Muscle of back (tissue), 11 donors: ENCODE measurements around the gene TAS1R1. TPM values are rescaled to one million over a fixed set of nuclear protein-coding genes. Genes with fewer than 3 reads are reported as not detected.
A peak's percentile ranks its signal among the peaks of the same experiment; 100 is the strongest.
"Not testable (repeated sequence)": the region's sequence is repeated elsewhere in the genome, so short reads cannot be mapped to it uniquely, and the experiment has no call there.

Experiments
- DNase-seq, 3 donors: peaks; one replicate each; pipeline versions ENCODE4 v3.0.0 to v3.0.0-alpha.2; 2013
- polyA plus RNA-seq, 10 donors: library from polyadenylated mRNA; unstranded; fragments of 120-200 nt; gene quantifications; one replicate each; pipeline ENCODE4 v1.2.1, GENCODE V29; 2013; ENCODE audit not compliant: insufficient read length in 10 of 10

TAS1R1 gene
- polyA plus RNA-seq, 10 donors: 3.2 to 7.0 (median 5.1) TPM

DNA sequence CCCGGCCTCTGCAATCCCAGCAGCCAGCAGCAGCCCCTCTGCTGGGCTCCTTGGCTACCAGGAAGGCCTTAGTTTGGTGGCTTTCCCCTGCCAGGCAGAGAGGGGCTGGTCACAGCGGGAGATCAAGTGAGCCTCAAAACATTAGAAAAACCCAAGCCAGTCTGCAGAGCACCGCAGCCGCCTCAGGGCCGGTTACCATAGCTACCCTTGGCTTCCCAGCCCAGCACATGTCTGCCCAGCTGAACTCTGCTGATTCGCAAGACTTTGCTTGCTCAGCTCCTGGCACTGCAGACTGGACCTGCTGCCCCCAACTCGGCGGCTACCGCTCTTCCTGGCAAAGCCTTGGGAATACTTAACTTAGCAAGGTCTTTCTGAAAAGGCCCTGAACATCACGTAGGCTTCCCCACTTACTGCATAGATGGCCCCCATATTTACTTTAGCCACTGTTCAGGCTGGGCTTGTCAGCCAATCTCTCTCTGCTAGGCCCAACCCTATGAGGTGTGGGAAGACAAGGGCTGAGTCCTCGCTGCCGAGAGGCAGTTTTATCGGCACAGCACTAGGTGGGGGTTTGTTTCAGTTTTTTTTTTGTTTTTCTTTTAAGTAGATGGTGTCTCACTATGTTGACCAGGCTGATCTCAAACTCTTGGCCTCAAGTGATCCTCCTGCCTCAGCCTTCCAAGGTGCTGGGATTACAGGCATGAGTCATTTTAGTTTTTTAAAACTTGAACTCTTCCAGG, 35.0 kb upstream of the TAS1R1 start:
- DNase-seq: peak in 2 of 3 donors; percentile 58 to 79

DNA sequence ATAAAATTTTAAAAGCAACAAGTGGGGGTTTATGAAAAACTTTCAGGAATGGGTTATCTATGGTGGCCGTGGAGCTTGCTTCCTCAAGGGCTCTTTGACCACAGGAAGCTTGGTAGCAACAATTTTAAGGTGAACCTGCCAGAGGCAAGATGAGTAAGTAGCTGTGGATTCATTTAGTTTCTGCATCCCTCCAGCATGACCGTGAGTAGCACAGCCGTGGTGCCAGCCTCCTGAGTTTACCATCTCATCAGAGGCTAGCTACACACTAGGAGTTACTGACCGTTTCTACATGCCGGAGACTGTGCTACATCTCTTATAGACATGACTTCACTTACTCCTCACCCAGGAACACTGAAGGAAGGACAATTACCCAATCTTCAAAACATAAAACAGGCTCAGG, 33.6 kb upstream of the TAS1R1 start:
- DNase-seq: no peak

DNA sequence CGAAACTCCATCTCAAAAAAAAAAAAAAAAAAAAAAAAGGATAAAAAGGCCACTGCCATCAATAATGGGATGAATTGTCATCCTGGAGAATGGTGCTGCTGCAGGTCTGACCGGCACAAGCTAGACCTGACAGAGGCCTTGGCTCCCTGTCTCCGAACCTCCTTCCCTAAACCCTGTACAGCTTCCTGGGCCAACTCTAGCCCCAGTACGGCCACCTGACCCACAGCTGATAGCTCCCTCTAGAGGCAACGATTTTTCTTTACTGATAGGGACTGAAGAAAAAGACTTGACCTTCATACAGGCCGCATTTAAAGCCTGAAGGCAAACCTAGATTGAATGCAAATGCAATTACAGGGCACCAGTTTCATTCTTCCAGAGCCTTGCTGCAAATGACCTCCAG, 31.5 kb upstream of the TAS1R1 start:
- DNase-seq: no peak

DNA sequence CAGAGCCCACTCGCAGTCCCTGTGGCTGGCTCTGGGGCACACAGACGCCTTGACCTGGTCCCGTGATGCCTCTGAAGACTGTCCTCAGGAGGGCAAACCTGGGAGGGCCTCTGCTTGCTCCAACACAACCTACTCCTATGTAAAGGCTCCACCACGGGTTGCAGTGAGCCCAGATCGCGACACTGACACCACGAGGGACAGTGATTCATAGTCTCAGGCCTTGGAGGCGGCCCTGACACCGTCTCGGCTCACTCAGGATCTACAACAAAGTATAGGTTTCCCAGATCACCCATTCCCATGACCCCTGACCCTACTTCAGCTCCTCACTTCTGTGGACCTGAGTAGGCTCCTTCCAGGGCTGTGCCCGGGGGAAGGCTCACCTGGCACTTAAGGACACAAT, 28.8 kb upstream of the TAS1R1 start:
- no peak for DNase-seq

DNA sequence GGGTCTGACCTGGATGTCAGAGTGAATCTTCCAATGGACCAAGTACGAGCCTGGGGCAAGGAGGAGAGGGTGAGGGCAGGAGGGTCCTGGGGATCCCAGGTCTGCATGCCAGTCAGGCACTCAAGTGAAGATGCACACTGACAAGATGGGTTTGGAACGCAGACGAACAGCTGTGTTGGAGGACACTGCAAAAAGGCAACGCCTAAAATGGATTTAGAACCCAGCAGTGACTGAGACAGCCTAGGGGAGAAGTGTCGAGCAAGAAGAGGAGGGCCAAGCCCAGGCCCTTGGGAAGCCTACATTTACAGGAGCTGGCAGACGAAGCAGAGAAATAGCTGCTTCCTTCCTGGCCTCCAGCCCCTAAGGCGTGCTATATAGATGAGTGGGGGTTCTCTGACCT, 26.6 kb upstream of the TAS1R1 start:
- DNase-seq: no peak

DNA sequence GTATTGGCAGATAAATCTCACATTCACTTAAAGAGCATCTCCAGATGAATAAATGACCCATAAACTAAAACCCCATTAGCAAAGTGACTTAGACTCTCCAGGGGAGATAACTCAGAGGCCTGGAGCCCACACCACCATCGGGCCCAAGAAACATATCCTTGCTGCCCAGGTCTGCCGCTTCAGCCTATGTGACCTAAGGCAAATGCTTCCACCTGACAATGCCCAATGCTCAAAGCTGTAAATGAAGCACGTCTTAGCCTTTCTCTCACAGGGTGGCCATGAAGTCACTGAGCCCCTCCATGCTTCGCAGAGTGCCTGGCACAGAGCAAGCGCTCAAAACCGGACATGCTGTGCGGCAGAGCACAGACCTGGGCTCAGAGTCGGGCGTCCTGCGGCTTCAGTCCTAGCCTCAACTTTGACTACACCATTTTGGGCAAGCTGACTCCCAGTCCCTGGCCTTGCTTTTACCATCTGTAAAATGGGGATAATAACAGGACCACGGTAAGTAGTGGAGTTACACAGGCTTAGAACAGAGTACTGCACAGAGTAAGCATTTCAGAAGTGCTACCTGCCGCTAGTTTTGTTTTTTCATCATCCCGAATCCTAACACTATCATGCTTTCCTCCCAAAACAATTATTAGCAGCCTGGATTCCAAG, 24.5 kb upstream of the TAS1R1 start:
- DNase-seq: no peak

DNA sequence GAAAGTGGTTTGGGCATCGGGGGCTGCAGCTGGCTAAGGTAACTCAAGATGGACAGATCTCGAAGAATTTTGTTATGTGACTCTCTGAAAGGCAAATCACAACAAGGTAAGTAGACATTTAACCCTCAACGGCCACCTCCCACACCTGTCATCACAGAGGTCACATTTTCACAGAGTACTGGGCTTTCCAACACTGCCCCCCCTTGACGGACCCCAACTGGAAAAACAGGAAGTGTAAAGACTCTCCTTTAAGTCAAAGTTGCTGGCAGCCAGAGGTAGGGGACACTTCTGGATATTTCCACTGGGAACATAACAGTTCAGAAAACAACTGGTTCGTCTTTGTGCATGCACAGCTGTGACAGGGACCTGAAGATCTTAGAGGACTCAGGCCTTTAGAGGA, 23.1 kb upstream of the TAS1R1 start:
- DNase-seq: no peak

DNA sequence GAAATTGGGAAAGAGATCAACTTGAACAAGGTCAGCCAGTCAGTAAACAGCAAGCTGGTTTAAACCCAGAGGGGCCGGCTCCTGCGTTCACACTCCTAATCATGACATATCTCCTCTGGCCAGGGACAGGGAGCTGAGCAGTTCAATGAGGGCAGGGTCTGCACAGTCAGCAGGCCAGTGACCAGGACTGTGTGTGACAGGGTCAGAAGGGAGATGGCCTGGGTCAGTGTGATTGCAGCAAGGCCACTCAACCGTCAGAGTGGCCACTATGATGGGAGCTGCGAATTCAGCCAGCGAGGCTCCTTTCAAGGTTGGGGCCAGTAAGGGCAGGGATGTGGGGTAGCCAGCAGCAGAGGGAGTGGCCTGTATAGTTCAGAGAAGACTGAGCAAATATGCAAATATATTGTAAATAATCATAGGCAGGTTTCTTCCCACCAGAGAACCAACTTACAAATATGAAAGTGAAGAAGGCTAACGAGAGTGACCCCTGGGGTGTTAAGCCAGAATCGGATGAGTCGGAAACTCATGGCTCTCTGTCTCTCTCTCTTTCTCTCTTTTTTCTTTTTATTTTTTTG, 20.8 kb upstream of the TAS1R1 start:
- DNase-seq: no peak

DNA sequence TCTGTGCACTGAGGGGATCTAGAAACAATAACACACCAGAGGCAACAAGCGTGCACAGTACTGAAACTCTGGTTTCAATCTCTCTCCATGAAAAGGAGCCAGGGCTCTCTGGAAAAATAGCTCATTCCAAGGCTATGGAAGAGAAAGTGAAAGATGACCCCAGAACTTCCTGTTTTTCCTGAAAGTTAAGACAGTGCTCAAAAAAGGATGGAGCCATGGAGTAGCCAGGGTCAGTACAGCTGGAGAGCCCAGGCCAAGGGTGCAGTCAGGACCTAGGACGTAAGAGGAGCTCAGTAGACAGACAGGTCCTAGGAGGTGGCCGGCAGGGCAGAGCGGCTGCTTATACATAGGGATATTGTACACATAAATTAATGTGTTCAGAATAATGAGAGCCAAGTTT, 19.9 kb upstream of the TAS1R1 start:
- DNase-seq: no peak

DNA sequence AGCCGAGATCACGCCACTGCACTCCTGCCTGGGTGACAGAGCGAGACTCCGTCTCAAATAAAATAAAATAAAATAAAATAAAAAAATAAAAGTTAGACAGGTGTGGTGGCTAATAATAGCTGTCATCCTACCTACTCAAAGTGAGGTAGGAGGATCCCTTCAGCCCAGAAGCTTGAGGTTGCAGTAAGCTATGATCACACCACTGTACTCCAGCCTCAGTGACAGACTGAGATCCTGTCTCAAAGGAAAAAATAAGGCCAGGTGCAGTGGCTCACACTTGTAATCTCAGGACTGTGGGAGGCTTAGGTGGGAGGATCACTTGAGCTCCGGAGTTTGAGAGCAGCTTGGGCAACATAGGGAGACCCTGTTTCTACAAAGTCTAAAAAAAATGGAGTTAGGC, 18.8 kb upstream of the TAS1R1 start:
- DNase-seq: no peak

DNA sequence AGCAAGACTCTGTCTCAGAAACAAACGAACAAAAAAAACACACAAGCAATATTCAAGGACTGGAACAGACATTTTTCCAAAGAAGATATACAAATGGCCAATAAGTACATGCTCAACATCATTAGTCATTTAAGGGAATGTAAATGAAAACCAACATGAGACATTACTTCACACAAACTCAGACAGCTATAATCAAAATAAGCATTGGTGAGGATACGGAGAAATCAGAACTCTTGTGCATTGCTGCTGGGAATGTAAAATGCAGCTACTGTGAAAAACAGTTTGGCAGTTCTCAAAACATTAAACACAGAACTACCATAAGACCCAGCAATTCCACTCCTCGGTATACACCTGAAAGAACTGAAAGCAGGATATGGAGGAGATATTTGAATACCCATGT, 16.2 kb upstream of the TAS1R1 start:
- DNase-seq: no peak

DNA sequence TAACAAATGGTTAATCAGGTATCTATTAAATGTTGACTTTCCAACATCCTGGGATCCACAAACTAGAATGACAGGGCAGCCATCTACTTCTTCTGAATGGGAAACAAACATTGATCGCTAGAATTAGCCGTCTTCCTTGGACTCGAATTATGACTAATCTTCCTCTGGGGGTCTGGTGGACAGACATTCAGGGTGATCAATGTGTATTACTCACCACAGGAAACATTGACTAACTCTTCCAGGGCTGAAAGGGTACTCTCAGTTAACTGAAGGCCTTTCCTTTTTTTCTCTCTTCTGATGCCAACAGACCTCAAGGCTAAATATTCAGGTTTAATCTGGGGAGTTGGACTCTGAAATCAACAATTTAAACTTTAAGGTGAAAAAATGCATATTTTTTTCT, 10.3 kb upstream of the TAS1R1 start:
- DNase-seq: no peak

DNA sequence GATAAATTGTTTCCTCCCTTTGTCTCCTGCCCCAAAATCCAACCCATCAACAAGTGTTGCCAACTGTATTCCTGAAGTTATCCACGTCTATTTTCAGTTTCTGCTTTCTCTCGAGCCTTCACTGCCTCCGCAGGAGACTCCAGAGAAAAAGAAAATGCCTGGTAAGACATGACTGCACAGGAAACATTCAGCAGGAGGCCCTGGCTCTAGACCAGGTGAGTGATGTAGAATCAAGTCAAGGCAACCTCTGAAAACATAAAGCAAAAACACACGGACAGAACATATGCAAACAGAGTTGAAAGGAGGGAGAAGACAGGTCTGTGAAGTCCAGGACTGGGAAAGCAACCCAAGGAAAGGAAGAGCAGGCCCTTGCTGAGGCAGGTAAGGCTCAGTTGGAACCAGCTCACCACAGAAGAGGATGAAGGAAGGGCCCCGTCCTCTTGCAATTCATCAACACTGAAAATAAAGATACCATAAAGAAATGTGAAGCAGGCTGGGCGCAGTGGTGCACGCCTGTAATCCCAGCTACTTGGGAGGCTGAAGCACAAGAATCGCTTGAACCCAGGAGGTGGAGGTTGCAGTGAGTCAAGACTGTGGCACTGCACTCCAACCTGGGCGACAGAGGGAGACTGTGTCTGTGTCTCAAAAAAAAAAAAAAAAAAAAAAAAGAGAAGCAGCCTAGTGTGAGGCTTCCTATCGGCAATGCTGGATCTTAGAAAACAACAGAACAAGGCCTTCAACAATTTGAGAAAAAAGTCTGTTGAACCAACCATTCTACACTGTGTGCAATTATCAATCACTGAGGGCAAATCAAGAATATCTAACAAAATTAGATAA, 9.6 kb upstream of the TAS1R1 start:
- DNase-seq: no peak

DNA sequence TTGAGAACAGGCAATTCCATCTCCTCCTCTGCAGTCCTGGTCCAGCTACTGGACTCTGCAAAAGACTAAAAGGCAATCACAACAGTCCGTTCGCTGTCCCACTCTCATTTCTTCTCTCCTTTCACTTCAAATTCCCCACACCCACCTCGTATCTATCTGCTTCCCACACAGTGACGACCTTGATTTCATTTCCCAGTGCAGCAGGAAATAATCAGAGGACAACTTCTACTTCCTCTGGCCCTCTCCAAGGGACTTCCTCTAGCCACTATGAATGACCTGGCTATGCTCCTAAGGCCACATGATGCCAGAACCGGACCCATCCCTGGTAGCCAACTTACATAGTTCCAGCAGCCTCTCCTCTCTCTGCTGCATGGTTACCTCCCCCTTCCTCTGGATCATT, 8.8 kb upstream of the TAS1R1 start:
- no peak for DNase-seq

DNA sequence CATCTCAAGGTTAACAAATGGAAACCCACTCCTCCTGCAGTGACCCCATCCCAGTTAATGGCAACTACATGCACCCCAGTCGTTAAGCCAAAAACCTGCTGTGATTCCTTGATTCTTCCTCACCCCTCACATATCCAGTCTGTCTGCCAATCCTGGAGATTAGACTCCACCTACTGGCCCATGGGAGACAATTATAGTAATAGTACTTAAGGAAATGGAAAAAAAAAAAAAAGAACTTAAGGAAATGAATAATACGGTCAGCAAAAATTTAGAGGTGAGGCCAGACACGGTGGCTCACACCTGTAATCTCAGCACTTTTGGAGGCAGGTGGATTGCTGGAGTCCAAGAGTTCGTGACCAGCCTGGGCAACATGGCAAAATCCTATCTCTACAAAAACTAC, 7.8 kb upstream of the TAS1R1 start:
- no peak for DNase-seq

DNA sequence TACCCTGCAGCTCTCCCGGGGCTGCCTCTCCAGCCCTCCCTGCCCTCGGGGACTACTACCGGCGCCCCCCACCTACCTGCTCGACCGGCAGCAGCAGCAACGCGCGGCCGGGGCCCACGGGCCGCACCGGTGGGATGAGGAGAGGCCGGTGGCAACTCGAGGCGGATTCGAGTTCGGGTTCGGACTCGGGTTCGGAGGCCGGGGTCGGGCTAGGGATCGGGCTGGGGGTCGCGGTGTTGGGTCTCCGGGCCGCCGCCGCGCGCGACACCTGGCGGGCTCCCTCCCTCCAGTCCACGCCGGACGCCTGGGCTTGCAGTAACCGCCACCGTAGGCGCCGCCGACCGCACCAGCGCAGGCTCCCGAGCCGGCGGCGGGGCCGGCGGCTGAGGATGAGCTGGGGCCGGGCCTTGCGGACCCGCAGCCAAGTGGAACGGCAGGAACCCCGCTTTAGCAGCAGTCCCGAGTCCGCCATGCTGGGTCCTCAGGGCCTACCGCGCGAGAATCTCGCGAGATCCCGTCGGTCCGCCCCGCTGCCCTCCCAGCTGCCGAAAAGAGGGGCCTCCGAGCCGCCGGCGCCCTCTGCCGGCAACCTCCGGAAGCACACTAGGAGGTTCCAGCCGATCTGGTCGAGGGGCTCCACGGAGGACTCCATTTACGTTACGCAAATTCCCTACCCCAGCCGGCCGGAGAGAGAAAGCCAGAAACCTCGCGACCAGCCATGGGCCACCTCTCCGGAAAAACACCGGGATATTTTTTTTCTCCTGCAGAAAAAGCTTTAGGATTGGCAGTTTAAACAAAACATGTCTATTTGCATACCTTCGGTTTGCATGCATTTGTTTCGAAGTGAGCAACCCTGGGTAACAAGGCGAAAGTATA, 838 bp upstream of the TAS1R1 start, which contains the start of gene NOL9:
NOL9 (minus strand) TSS at position 483 of the 876 bp plus-strand sequence; CDS start at position 472, 11 bp downstream.
- peak; percentile 92 to 98 (median 97) for DNase-seq

DNA sequence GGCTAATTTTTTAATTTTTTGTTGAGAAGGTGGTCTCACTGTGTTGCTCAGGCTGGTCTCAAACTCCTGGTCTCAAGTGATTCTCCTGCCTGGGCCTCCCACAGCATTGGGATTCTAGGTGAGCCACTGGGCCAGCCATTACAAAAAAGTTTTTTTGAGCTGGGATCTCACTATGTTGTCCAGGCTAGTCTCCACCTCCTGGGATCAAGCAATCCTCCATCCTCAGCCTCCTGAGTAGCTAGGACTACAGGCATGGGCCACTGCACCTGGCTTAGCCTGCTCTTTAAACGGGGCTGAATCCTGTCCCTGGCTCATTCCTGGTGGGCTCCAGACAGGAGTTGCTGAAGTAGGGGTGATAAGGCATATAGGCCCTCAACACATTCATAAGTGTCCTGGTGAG, 2.5 kb downstream of the TAS1R1 start:
- DNase-seq: no peak

DNA sequence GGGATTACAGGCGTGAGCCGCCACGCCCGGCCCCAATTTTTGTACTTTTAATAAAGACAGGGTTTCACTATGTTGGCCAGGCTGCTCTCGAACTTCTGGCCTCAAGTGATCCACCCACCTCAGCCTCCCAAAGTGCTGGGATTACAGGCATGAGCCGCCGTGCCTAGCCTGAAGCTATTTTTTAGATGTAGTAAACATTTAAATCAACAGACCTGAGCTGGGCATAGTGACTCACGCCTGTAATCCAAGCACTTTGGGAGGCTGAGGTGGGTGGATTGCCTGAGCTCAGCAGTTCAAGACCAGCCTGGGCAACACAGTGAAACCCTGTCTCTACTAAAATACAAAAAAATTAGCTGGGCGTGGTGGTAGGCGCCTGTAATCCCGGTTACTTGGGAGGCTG, 4.1 kb downstream of the TAS1R1 start:
- DNase-seq: not testable (repeated sequence)

DNA sequence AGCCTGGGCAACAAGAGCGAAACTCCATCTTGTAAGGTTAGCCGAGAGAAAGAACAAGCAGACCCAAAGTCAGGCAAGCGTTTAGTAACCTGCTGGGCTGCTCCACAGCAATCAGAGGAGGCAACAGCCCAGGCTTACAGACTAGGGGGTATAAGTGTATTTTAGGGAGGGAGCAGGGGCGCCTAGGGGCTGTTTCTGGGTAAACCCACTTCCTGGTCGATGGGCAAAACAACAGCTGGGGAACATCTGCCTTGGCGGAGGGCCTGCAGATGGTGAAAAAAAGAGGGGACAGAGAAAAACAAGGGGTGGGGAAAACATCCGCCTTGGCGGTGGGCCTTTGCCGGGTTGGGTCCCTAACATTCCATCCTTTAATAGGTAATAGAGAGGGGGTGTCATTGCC, 5.2 kb downstream of the TAS1R1 start:
- peak in 1 of 3 donors; percentile 29 for DNase-seq

DNA sequence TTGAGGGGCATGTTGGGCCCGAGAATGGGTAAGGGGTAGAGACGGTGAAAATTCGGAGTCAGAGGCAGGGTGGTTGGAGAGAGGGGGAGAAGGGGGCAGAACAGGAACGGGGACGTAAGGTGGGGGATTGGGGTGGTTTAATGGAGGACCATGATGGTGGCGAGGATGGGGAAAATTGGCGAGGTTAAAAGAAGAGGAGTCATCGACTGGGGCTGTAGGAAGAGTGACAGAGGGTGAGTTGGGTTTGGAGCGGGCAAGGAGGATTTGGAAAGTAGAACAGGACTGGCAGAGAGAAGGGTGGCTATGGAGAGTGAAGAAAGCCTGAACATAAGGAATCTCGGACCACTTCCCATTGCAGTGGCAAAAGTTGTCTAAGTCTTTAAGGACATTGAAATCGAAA, 13.9 kb downstream of the TAS1R1 start:
- no peak for DNase-seq

DNA sequence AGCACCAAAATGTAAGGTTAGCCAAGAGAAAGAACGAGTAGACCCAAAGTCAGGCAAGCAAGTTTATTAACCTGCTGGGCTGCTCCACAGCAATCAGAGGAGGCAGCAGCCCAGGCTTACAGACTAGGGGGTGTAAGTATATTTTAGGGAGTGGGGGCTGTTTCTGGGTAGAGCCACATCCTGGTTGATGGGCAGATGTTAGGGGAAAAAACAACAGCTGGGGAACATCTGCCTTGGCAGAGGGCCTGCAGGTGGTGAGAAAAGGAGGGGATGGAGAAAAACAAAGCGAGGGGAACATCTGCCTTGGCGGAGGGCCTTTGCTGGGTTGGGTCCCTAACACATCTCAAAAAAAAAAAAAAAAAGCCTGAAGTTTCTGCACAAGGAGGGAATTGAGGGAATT, 15.0 kb downstream of the TAS1R1 start:
- no peak for DNase-seq
